ENCODE measurements around the gene CLEC2A. TPM values are rescaled to one million over a fixed set of nuclear protein-coding genes. Genes with fewer than 3 reads are reported as not detected.

The CLEC2A gene
- total and polyA plus RNA-seq, 7 donors, result not detected

DNA sequence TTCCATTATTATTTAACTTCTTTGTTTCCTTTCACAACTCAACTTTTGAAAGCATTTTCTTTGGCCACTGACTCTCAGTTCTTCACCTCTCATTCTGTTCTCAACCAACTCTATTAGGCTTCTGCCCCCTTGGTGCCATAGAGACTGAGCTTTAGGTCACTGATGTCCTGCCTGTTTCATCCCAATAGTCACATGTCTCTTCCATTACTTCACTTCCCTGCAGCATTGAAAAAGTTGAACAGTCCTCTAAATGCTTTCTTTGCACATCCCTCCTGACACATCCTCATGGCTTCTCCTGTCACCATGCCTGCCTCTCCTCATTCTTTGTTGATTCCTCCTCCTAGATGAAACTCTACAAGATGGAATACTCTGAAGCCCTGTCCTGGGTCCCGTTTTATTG is 41.8 kb upstream of the CLEC2A start:
- intact Hi-C loops (cut with DNase I), result no loop called here
- Histone ChIP-seq H3K4me3 (no peak overlapping the region), H3K9me3 (no peaks in the 10 kb centered on the region), H3K27me3 (no peaks in the 10 kb centered on the region), H3K27ac (no peak overlapping the region), H3K36me3 (no peaks in the 10 kb centered on the region), H3K4me1 (no peaks in the 10 kb centered on the region)
- DNase-seq, result no peak
- 43 to 72% methylated on average over 1 of the region's 1 CpG for WGBS, 2 donors
- TF ChIP-seq EP300 (IDR thresholded peaks at IDR 0.05), result no peak
- TF ChIP-seq, protein P1, sequence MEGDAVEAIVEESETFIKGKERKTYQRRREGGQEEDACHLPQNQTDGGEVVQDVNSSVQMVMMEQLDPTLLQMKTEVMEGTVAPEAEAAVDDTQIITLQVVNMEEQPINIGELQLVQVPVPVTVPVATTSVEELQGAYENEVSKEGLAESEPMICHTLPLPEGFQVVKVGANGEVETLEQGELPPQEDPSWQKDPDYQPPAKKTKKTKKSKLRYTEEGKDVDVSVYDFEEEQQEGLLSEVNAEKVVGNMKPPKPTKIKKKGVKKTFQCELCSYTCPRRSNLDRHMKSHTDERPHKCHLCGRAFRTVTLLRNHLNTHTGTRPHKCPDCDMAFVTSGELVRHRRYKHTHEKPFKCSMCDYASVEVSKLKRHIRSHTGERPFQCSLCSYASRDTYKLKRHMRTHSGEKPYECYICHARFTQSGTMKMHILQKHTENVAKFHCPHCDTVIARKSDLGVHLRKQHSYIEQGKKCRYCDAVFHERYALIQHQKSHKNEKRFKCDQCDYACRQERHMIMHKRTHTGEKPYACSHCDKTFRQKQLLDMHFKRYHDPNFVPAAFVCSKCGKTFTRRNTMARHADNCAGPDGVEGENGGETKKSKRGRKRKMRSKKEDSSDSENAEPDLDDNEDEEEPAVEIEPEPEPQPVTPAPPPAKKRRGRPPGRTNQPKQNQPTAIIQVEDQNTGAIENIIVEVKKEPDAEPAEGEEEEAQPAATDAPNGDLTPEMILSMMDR (IDR thresholded peaks at IDR 0.05), result no peak

DNA sequence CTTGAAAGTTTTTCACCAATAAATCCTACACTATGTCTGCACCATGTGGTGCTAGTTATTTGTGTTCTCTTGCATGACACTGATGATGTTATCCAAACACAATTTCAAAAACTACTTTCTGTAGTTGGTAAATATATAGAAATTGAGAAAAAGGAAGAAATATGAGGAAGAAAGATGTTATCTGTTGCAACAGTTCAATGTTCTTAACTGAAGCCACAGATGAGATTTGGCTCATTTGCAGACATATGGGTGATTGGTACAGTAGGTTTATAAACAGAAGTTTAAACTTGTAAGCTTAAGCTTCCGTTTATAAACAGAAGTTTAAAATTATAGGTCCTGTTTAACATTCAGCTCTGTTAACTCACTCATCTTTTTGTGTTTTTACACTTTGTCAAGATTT is 39.0 kb upstream of the CLEC2A start, which contains the start of gene CLEC12A:
TSS of gene CLEC12A (plus strand) at position 229 of the 400 bp plus-strand sequence. CDS start 188 bp downstream, outside the sequence.
- Histone ChIP-seq H3K4me3 (no peak within 1 kb of the TSS), H3K27me3 (no peaks in the 10 kb centered on the region), H3K4me1 (no peaks in the 10 kb centered on the region), H3K9me3 (no peaks in the 10 kb centered on the region), H3K27ac (no peak within 1 kb of the TSS), H3K36me3 (no peaks in the 10 kb centered on the region)
- no peak for TF ChIP-seq EP300 (IDR thresholded peaks at IDR 0.05)
- TF ChIP-seq POLR2AphosphoS5 (IDR thresholded peaks at IDR 0.05), result no peak
- TF ChIP-seq POLR2A (IDR thresholded peaks at IDR 0.05), result no peak
- TF ChIP-seq, protein P1 (IDR thresholded peaks at IDR 0.05), result no peak
- 48 to 61% methylated on average over 1 of the region's 1 CpG for WGBS, 2 donors
- intact Hi-C loops (cut with DNase I), result no loop called here
- DNase-seq, result no peak

DNA sequence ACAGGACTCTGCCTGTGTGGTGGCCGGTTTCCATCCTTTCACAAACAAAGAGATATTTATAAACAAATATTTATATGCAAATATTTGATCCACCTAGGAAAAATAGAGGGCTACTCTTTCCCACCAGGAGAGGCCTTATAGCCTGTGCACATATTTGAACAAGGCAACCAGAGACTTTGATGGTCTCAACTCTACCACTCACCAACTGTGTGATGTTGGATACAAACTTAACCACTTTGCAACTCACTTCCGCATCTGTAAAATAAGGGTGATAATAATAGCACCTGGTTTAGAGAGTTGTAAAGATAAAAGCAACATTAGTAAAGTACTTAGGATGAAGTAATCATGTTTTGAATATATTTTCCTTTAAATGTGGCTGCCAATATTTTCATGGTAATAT is 37.5 kb upstream of the CLEC2A start:
- intact Hi-C loops (cut with DNase I), result no loop called here
- TF ChIP-seq POLR2A (IDR thresholded peaks at IDR 0.05), result no peak
- TF ChIP-seq POLR2AphosphoS5 (IDR thresholded peaks at IDR 0.05), result no peak
- no peak for TF ChIP-seq EP300 (IDR thresholded peaks at IDR 0.05)
- TF ChIP-seq, protein P1 (IDR thresholded peaks at IDR 0.05), result no peak
- Histone ChIP-seq H3K4me3 (no peak overlapping the region), H3K9me3 (no peaks in the 10 kb centered on the region), H3K36me3 (no peaks in the 10 kb centered on the region), H3K27me3 (no peaks in the 10 kb centered on the region), H3K27ac (no peak overlapping the region), H3K4me1 (no peaks in the 10 kb centered on the region)
- no peak for DNase-seq
- 79 to 83% methylated on average over 2 of the region's 2 CpGs for WGBS, 2 donors

DNA sequence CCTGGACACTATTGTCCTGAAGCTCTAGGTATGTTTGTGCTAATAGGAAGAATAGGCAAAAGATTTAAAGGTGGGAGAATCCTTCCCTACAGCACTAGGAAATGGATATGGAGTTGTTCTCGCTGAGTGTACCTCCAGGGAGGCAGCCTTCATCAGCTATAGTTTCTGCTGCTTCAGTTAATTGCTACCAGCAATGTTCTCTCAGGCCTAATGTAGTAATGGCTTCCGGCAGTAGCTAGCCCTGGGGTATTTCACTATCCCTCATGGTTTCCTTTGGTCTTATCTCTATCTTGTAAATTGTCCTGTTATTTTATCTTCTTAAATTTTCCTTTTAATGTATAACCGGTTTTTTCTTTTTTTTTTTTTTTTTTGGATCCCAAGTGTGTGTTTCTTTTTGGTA is 29.7 kb upstream of the CLEC2A start:
- H3K4me3 ChIP-seq, result no peak overlapping the region
- no peak for TF ChIP-seq EP300 (IDR thresholded peaks at IDR 0.05)
- intact Hi-C loops (cut with DNase I), result no loop called here
- no peak overlapping the region for H3K27ac ChIP-seq
- DNase-seq, result no peak
- no peaks in the 10 kb centered on the region for H3K9me3 ChIP-seq
- H3K4me1 ChIP-seq, result no peaks in the 10 kb centered on the region
- WGBS, 2 donors, result 81 to 87% methylated on average over 3 of the region's 3 CpGs
- no peaks in the 10 kb centered on the region for H3K27me3 ChIP-seq
- no peaks in the 10 kb centered on the region for H3K36me3 ChIP-seq

DNA sequence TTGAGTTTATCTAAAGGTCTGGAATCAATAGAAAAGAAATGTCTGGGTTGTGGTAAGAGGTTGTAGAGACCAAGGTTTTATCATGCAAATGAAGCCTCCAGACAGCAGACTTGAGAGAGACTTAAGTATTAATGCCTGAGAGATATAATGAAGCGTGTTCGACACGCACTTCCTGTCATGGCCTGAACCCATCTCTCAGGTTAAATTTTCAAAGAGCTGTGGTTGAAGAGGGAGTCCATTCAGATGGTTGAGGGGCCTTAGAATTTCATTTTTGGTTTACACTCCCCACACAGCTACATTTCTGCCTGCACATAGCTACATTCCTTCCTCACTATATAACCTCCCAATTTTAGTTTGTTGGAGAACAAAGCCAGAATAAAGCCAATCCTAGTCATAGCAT is 28.9 kb upstream of the CLEC2A start:
- no peak overlapping the region for H3K27ac ChIP-seq
- no peak for TF ChIP-seq POLR2AphosphoS5 (IDR thresholded peaks at IDR 0.05)
- TF ChIP-seq, protein P1 (IDR thresholded peaks at IDR 0.05), result no peak
- no peak for TF ChIP-seq EP300 (IDR thresholded peaks at IDR 0.05)
- no peak for TF ChIP-seq POLR2A (IDR thresholded peaks at IDR 0.05)
- intact Hi-C loops (cut with DNase I), result no loop called here
- H3K36me3 ChIP-seq, result no peaks in the 10 kb centered on the region
- no peaks in the 10 kb centered on the region for H3K4me1 ChIP-seq
- no peaks in the 10 kb centered on the region for H3K9me3 ChIP-seq
- H3K4me3 ChIP-seq, result no peak overlapping the region
- H3K27me3 ChIP-seq, result no peaks in the 10 kb centered on the region
- DNase-seq, result no peak
- 71 to 98% methylated on average over 3 of the region's 3 CpGs for WGBS, 2 donors
